ENCODE measurements around the gene ELF1. TPM values are rescaled to one million over a fixed set of nuclear protein-coding genes. Genes with fewer than 3 reads are reported as not detected.

ELF1 gene
- total and polyA plus RNA-seq, 2 of the 8 experiments (the other 6 are each of a cell fraction or from before 2014, with no cell fraction given), result 5.6 to 18.2 TPM

DNA sequence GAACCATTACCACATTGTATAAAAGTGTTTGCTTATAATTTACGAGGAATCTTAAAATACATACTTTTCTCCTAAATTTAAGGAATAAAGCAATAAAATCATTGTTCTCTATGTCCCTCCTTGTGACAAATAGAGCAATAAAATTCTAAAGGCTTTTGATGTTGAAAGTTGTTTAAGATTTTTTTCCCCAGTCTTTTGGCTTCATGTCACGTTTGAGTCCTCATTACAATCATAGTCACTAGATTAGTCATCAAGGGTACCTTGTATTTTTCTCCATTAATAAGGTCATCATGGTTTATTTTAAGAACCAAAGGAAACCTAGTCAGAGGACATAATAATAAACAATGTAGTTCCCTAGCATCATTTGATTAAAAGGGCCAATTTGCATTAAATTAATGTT, 45.4 kb upstream of the ELF1 start:
- Histone ChIP-seq H2BK5ac (ENCODE audit: low read depth, low read length) (no peak overlapping the region), H2BK20ac (ENCODE audit: low read length) (no peak overlapping the region), H2AK5ac (ENCODE audit: low read depth, low read length) (no peak overlapping the region), H4K20me1 (replicated peaks in 1 of 2; ENCODE audit: control insufficient read depth in 1 of 2, insufficient read depth in 2 of 2, low read length in 2 of 2) (no peaks in the 10 kb centered on the region), H3K27me3 (replicated peaks in 1 of 4; ENCODE audit: control insufficient read depth in 3 of 4, extremely low read depth in 1 of 4, insufficient read depth in 3 of 4, low read length in 3 of 4) (no peaks in the 10 kb centered on the region), H3K27ac (ENCODE audit: low read depth, low read length) (no peak overlapping the region), H3K56ac (replicated peaks; ENCODE audit: insufficient read length, low read depth, low read length) (no peak overlapping the region), H4K8ac (ENCODE audit: extremely low read depth, insufficient read depth, low read length) (no peak overlapping the region), H3K4me1 (replicated peaks in 1 of 4; ENCODE audit: control insufficient read depth in 3 of 4, insufficient read depth in 4 of 4, low read length in 3 of 4) (no peaks in the 10 kb centered on the region; a peak in 1 of 7 replicates), H3K18ac (ENCODE audit: extremely low read depth, low read length) (no peak overlapping the region), H3K4me2 (ENCODE audit: insufficient read depth in 1 of 2, low read depth in 2 of 2, low read length in 2 of 2) (no peak overlapping the region), H3K79me1 (ENCODE audit: low read depth, low read length) (no peaks in the 10 kb centered on the region), H4K91ac (replicated peaks; ENCODE audit: insufficient read length, low read length) (no peak overlapping the region), H4K5ac (ENCODE audit: insufficient read length, low read depth, low read length) (no peak overlapping the region), H3K9me3 (ENCODE audit: insufficient read depth in 2 of 2, low read depth in 1 of 2, low read length in 1 of 2) (no peaks in the 10 kb centered on the region), H2AFZ (ENCODE audit: low read length) (no peak overlapping the region), H3K23me2 (ENCODE audit: low read depth, low read length) (peaks cover 5% of the 10 kb centered on the region; the same call in 1 of the 2 replicates), H3K36me3 (ENCODE audit: control insufficient read depth in 2 of 4, insufficient read depth in 4 of 4, low read length in 3 of 4) (peaks cover 0 to 55% (median 13%) of the 10 kb centered on the region in 4 experiments; a peak in 6 of 8 replicates), H2BK15ac (ENCODE audit: low read length) (no peak overlapping the region), H3K4ac (replicated peaks; ENCODE audit: insufficient read length, low read depth, low read length) (no peak overlapping the region), H3K4me3 (ENCODE audit: extremely low read depth in 1 of 4, insufficient read depth in 2 of 4, low read depth in 3 of 4, low read length in 4 of 4) (no peak overlapping the region), H3K14ac (ENCODE audit: insufficient read length) (no peak overlapping the region), H3K23ac (ENCODE audit: insufficient read length) (no peak overlapping the region), H3K9ac (replicated peaks in 1 of 4; ENCODE audit: extremely low read depth in 1 of 4, low read depth in 3 of 4, low read length in 3 of 4) (no peak overlapping the region), H2BK12ac (ENCODE audit: low read depth, low read length) (no peak overlapping the region), H3K79me2 (ENCODE audit: control insufficient read depth in 1 of 2, insufficient read depth in 2 of 2, low read length in 2 of 2) (peaks cover 0 to 23% of the 10 kb centered on the region in 2 experiments; a peak in 2 of 4 replicates), H2BK120ac (replicated peaks; ENCODE audit: low read depth, low read length) (no peak overlapping the region)
- ChIA-PET CTCF (ENCODE audit: partially characterized antibody) (interaction anchor here (0.7 to 1.5 kb wide), 4 partner anchors 9 to 90 kb away, joined by 3 to 6 read pairs (median 6); no protein-coding TSS in a partner anchor), POLR2A (ENCODE audit: partially characterized antibody) (interaction anchor here (1.2 kb wide), 1 partner anchor 10 kb away, joined by 4 read pairs; no protein-coding TSS in a partner anchor)
- FAIRE-seq (no peak), DNase-seq (ENCODE audit: low read depth in 1 of 2, low spot score in 2 of 2) (no peak)
- no peak for TF ChIP-seq RFX5 (IDR thresholded peaks at IDR 0.05; ENCODE audit: borderline replicate concordance, low read depth, low read length)
- TF ChIP-seq, protein P1, sequence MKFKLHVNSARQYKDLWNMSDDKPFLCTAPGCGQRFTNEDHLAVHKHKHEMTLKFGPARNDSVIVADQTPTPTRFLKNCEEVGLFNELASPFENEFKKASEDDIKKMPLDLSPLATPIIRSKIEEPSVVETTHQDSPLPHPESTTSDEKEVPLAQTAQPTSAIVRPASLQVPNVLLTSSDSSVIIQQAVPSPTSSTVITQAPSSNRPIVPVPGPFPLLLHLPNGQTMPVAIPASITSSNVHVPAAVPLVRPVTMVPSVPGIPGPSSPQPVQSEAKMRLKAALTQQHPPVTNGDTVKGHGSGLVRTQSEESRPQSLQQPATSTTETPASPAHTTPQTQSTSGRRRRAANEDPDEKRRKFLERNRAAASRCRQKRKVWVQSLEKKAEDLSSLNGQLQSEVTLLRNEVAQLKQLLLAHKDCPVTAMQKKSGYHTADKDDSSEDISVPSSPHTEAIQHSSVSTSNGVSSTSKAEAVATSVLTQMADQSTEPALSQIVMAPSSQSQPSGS (IDR thresholded peaks at IDR 0.05; ENCODE audit: low read length), result no peak
- TF ChIP-seq EZH2 (IDR thresholded peaks at IDR 0.05; ENCODE audit: low read depth, low read length, severe bottlenecking), result no peak
- no peak for TF ChIP-seq TAF1 (IDR thresholded peaks at IDR 0.05; ENCODE audit: low read depth, low read length)
- TF ChIP-seq KDM1A (IDR thresholded peaks at IDR 0.05; ENCODE audit: borderline replicate concordance, low read length), result no peak
- no peak for TF ChIP-seq RBBP5 (IDR thresholded peaks at IDR 0.05; ENCODE audit: borderline replicate concordance, low read depth, low read length)
- no peak for TF ChIP-seq KDM5A (IDR thresholded peaks at IDR 0.05; ENCODE audit: low read length)
- no peak for TF ChIP-seq EGR1 (IDR thresholded peaks at IDR 0.05; ENCODE audit: borderline replicate concordance, low read depth, low read length)
- 85% methylated on average over 2 of the region's 2 CpGs; no CpG with 5 or more reads in 1 of the 2 experiments for WGBS, 2 experiments (ENCODE audit: extremely low coverage in 1 of 2, insufficient coverage in 1 of 2, insufficient read length in 1 of 2, insufficient replicate concordance in 2 of 2, low coverage in 1 of 2, low lambda C conversion rate in 2 of 2, missing lambda C conversion rate in 1 of 2)
